ENCODE measurements around the gene MYOD1.

DNA sequence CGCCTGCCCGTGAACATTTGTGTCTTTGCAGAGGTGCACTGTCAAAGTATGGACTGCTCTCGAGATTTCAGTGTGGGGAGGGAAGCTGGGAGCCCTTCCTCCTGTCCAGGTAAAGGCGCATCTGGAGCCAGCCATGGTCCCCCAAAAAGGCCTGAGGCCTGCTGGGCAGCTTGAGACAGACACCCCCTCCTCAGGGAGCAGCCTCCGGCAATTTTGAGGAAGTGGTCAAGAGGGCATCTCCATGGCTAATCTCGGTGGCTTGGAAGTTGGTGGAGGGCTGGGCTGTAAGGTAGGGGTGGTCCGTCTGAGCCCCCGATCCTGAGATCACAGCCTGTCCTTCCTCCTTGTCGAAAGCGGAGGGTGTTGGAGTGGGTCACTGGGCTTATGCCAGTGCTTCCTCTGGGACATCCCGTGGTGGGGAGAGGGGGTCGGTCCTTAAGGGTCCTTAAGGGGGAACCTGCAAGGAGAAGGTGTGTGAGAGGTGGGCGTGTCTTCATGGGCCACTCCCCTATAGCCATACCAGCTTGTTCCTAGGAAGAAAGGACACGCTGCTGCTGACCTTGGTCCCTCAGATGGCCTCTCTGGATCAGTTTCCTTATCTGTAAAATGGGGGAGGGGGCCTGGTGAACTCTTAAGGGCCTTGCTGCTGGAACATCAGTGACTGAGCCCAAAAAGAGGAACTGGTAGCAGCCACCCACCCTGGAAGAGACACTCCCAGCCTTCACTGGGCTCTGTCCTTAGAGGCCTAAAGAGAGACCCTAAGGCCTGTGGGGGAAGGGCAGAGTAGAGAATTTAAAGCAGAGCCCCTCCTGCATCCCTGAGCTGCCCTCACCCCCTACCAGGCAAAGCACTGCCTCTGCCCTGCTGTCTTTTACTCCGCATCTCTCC is 17.8 kb downstream of the MYOD1 start:
- TF ChIP-seq, protein P1, sequence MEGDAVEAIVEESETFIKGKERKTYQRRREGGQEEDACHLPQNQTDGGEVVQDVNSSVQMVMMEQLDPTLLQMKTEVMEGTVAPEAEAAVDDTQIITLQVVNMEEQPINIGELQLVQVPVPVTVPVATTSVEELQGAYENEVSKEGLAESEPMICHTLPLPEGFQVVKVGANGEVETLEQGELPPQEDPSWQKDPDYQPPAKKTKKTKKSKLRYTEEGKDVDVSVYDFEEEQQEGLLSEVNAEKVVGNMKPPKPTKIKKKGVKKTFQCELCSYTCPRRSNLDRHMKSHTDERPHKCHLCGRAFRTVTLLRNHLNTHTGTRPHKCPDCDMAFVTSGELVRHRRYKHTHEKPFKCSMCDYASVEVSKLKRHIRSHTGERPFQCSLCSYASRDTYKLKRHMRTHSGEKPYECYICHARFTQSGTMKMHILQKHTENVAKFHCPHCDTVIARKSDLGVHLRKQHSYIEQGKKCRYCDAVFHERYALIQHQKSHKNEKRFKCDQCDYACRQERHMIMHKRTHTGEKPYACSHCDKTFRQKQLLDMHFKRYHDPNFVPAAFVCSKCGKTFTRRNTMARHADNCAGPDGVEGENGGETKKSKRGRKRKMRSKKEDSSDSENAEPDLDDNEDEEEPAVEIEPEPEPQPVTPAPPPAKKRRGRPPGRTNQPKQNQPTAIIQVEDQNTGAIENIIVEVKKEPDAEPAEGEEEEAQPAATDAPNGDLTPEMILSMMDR (conservative IDR thresholded peaks at IDR 0.05; ENCODE audit: low read depth, low read length): no peak
- TF ChIP-seq EZH2 (IDR thresholded peaks at IDR 0.05; ENCODE audit: borderline replicate concordance, low read depth, low read length, poor library complexity, severe bottlenecking): no peak
